Neural cell (in vitro differentiated cells): ENCODE results near the gene UNC5B.

ENCODE experiments used
- EP300 ChIP-seq: fragments of 450-650 bp; conservative IDR thresholded peaks from 2 replicates; pipeline ENCODE4 v1.6.1; 2014; ENCODE audit warnings: antibody characterized with exemption, mild to moderate bottlenecking, moderate library complexity; ENCODE audit not compliant: poor library complexity, severe bottlenecking
- EZH2 ChIP-seq: fragments of 200-600, 300-800 bp; shearing (Covaris generic), sonication (generic); IDR thresholded peaks from 2 replicates; pipeline ENCODE4 v1.6.1; 2014; ENCODE audit warnings: antibody characterized with exemption, low read length, borderline replicate concordance, mild to moderate bottlenecking; ENCODE audit not compliant: insufficient read depth, poor library complexity, severe bottlenecking
- POLR2AphosphoS5 ChIP-seq: IDR thresholded peaks from 2 replicates; pipeline ENCODE4 v1.6.1; 2012
- RAD21 ChIP-seq: fragments of 450-650 bp; conservative IDR thresholded peaks from 2 replicates; pipeline ENCODE4 v1.6.1; 2014; ENCODE audit warnings: antibody characterized with exemption, mild to moderate bottlenecking, moderate library complexity
- SMC3 ChIP-seq: fragments of 450-650 bp; conservative IDR thresholded peaks from 2 replicates; pipeline ENCODE4 v1.6.1; 2014; ENCODE audit warnings: antibody characterized with exemption, mild to moderate bottlenecking, moderate library complexity; ENCODE audit not compliant: poor library complexity
- TAF1 ChIP-seq: IDR thresholded peaks from 2 replicates; pipeline ENCODE4 v1.6.1; 2012; ENCODE audit warnings: low read depth
- TF ChIP-seq, protein P1 (sequence below): fragments of 450-650 bp; IDR thresholded peaks from 2 replicates; pipeline ENCODE4 v1.5.1; 2014; ENCODE audit warnings: antibody characterized with exemption, mild to moderate bottlenecking, moderate library complexity; ENCODE audit not compliant: poor library complexity, severe bottlenecking
- TF ChIP-seq, protein P2 (sequence below): IDR thresholded peaks from 2 replicates; pipeline ENCODE4 v1.6.1; 2012; ENCODE audit warnings: borderline replicate concordance

DNA sequence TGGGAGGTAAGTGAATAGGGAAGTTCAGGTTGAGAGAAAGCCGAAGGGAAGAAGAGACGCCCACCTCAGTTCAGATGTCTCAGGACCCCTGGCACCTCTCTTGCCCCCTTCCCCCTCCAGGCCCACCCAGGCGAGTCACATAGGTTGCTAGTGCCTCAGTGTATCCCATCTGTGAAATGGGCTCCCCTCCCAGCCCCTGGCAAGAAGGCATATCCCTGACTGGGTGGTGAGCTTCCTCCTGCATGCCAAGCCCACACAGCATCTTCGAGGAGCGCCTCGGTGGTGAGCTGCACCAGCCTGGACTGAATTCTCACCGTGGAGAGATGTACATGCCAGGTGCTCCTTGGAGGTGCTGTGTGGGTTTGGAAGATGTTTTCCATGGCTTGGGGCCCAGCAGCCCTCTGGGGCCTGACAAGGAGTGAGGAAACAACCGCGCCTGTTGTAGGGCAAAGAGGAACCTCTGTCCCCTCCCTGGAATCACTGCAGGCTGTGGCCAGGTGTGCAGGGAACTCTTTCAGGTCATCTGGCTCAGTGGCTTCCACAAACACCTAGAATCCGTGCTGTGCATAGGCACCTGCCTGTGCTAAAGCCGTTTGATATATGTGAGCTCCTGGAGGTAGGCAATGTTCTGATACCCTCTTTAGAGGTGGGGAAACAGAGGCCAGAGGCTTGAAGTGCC, 45.1 kb downstream of the UNC5B start:
- no peak for TF ChIP-seq POLR2AphosphoS5
- TF ChIP-seq, protein P1, sequence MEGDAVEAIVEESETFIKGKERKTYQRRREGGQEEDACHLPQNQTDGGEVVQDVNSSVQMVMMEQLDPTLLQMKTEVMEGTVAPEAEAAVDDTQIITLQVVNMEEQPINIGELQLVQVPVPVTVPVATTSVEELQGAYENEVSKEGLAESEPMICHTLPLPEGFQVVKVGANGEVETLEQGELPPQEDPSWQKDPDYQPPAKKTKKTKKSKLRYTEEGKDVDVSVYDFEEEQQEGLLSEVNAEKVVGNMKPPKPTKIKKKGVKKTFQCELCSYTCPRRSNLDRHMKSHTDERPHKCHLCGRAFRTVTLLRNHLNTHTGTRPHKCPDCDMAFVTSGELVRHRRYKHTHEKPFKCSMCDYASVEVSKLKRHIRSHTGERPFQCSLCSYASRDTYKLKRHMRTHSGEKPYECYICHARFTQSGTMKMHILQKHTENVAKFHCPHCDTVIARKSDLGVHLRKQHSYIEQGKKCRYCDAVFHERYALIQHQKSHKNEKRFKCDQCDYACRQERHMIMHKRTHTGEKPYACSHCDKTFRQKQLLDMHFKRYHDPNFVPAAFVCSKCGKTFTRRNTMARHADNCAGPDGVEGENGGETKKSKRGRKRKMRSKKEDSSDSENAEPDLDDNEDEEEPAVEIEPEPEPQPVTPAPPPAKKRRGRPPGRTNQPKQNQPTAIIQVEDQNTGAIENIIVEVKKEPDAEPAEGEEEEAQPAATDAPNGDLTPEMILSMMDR = no peak
- TF ChIP-seq RAD21 = no peak
- TF ChIP-seq EP300 = no peak
- TF ChIP-seq TAF1 = no peak
- no peak for TF ChIP-seq EZH2
- no peak for TF ChIP-seq SMC3
- TF ChIP-seq, protein P2, sequence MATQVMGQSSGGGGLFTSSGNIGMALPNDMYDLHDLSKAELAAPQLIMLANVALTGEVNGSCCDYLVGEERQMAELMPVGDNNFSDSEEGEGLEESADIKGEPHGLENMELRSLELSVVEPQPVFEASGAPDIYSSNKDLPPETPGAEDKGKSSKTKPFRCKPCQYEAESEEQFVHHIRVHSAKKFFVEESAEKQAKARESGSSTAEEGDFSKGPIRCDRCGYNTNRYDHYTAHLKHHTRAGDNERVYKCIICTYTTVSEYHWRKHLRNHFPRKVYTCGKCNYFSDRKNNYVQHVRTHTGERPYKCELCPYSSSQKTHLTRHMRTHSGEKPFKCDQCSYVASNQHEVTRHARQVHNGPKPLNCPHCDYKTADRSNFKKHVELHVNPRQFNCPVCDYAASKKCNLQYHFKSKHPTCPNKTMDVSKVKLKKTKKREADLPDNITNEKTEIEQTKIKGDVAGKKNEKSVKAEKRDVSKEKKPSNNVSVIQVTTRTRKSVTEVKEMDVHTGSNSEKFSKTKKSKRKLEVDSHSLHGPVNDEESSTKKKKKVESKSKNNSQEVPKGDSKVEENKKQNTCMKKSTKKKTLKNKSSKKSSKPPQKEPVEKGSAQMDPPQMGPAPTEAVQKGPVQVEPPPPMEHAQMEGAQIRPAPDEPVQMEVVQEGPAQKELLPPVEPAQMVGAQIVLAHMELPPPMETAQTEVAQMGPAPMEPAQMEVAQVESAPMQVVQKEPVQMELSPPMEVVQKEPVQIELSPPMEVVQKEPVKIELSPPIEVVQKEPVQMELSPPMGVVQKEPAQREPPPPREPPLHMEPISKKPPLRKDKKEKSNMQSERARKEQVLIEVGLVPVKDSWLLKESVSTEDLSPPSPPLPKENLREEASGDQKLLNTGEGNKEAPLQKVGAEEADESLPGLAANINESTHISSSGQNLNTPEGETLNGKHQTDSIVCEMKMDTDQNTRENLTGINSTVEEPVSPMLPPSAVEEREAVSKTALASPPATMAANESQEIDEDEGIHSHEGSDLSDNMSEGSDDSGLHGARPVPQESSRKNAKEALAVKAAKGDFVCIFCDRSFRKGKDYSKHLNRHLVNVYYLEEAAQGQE = no peak
